IMR-90 (cell line): ENCODE measurements around the gene CTNNA2. TPM values are rescaled to one million over a fixed set of nuclear protein-coding genes. Genes with fewer than 3 reads are reported as not detected.

Source experiments
- ATAC-seq: fragments of 200-7000 bp; cut with Tn5 transposase; 2 replicates; pipeline ENCODE4 v1.9.1; 2020; ENCODE audit warnings: low read depth, mild to moderate bottlenecking, moderate library complexity
- BruUV-seq: library from RNA; stranded (reverse); fragments of 400-500 nt; replicated peaks from 2 replicates; lab custom pipeline; 2021; lab: Mats Ljungman, UMichigan
- CTCF ChIA-PET: fragments of 300-600 bp; formaldehyde crosslinking; extraction: SDS; loops from one replicate; lab custom pipeline; 2021; ENCODE audit warnings: antibody characterized with exemption; lab: Yijun Ruan, JAX
- POLR2A ChIA-PET: fragments of 300-600 bp; sonication (Branson Sonifier 250); formaldehyde crosslinking; loops from one replicate; lab custom pipeline; 2022; ENCODE audit warnings: antibody characterized with exemption; ENCODE audit not compliant: unreplicated experiment; lab: Charles Lee
- DNase-seq: peaks from one replicate; pipeline ENCODE4 v3.0.0; 2013
- H2AFZ ChIP-seq: replicated peaks from 2 replicates; pipeline ENCODE3; 2013; ENCODE audit warnings: low read length, mild to moderate bottlenecking; ENCODE audit not compliant: poor library complexity
- H2AK5ac ChIP-seq: 2 replicates; pipeline ENCODE4 v1.6.1; 2013; ENCODE audit warnings: low read depth, low read length, inconsistent platforms
- H2AK9ac ChIP-seq: replicated peaks from 2 replicates; pipeline ENCODE3; 2013; ENCODE audit warnings: mild to moderate bottlenecking, low read depth, low read length, moderate library complexity; ENCODE audit not compliant: poor library complexity
- H2BK120ac ChIP-seq: 2 replicates; pipeline ENCODE4 v1.6.1; 2013; ENCODE audit warnings: low read depth, low read length, inconsistent platforms
- H2BK15ac ChIP-seq: 3 replicates; pipeline ENCODE4 v1.6.1; 2013; ENCODE audit warnings: low read depth, low read length, inconsistent platforms
- H2BK20ac ChIP-seq: 2 replicates; pipeline ENCODE4 v1.6.1; 2013; ENCODE audit warnings: low read depth, mild to moderate bottlenecking, inconsistent platforms, low read length, moderate library complexity
- H2BK5ac ChIP-seq: 2 replicates; pipeline ENCODE4 v1.6.1; 2013; ENCODE audit warnings: mild to moderate bottlenecking, low read depth, low read length, inconsistent platforms; ENCODE audit not compliant: poor library complexity, severe bottlenecking
- H3K14ac ChIP-seq: replicated peaks from 2 replicates; pipeline ENCODE4 v1.6.1; 2013; ENCODE audit warnings: low read depth, low read length, inconsistent platforms
- H3K18ac ChIP-seq: 2 replicates; pipeline ENCODE4 v1.6.1; 2013; ENCODE audit warnings: low read depth, low read length, control low read depth
- H3K23ac ChIP-seq: 2 replicates; pipeline ENCODE4 v1.6.1; 2013; ENCODE audit warnings: low read depth, low read length, inconsistent platforms
- H3K27ac ChIP-seq: 2 replicates; pipeline ENCODE4 v1.5.1; 2013; ENCODE audit warnings: mild to moderate bottlenecking, control low read depth, low read length; ENCODE audit not compliant: insufficient read depth
- H3K27me3 ChIP-seq: 2 replicates; pipeline ENCODE4 v1.6.1; 2013; ENCODE audit warnings: low read length; ENCODE audit not compliant: control insufficient read depth, insufficient read depth
- H3K36me3 ChIP-seq: 2 replicates; pipeline ENCODE4 v1.6.1; 2013; ENCODE audit warnings: low read length, mixed read lengths; ENCODE audit not compliant: control insufficient read depth, insufficient read depth
- H3K4ac ChIP-seq: 2 replicates; pipeline ENCODE4 v1.6.1; 2013; ENCODE audit warnings: low read depth, low read length, inconsistent platforms
- H3K4me1 ChIP-seq: 2 replicates; pipeline ENCODE4 v1.6.1; 2013; ENCODE audit warnings: low read length, mixed read lengths; ENCODE audit not compliant: control insufficient read depth, insufficient read depth
- H3K4me2 ChIP-seq: 2 replicates; pipeline ENCODE4 v1.6.1; 2013; ENCODE audit warnings: low read depth, mild to moderate bottlenecking, control low read depth, low read length, moderate library complexity
- H3K4me3 ChIP-seq: 2 replicates; pipeline ENCODE4 v1.5.1; 2013; ENCODE audit warnings: low read depth, mild to moderate bottlenecking, control low read depth, low read length, moderate library complexity; ENCODE audit not compliant: insufficient read depth
- H3K56ac ChIP-seq: 2 replicates; pipeline ENCODE4 v1.6.1; 2013; ENCODE audit warnings: low read length, inconsistent platforms; ENCODE audit not compliant: insufficient read depth; ENCODE audit errors: extremely low read depth
- H3K79me1 ChIP-seq, 2 experiments: 2 replicates each; pipeline ENCODE4 v1.6.1; 2013; ENCODE audit warnings: low read length in 2 of 2, inconsistent platforms in 1 of 2, low read depth in 1 of 2
- H3K9ac ChIP-seq: 2 replicates; pipeline ENCODE4 v1.6.1; 2013; ENCODE audit warnings: low read depth, low read length, control low read depth
- H3K9me1 ChIP-seq: 2 replicates; pipeline ENCODE4 v1.6.1; 2013; ENCODE audit warnings: low read length, inconsistent platforms; ENCODE audit not compliant: insufficient read depth
- H3K9me3 ChIP-seq: 2 replicates; pipeline ENCODE4 v1.6.1; 2013; ENCODE audit warnings: low read length; ENCODE audit not compliant: control insufficient read depth, insufficient read depth
- H4K20me1 ChIP-seq: 2 replicates; pipeline ENCODE4 v1.6.1; 2013; ENCODE audit warnings: low read length, inconsistent platforms; ENCODE audit not compliant: insufficient read depth
- H4K5ac ChIP-seq: 2 replicates; pipeline ENCODE4 v1.6.1; 2013; ENCODE audit warnings: mild to moderate bottlenecking, low read depth, low read length, control low read depth
- H4K8ac ChIP-seq, 2 experiments: 2 replicates each; pipeline ENCODE4 v1.6.1; 2013; ENCODE audit warnings: low read depth in 2 of 2, low read length in 2 of 2, control low read depth in 1 of 2, inconsistent platforms in 1 of 2
- H4K91ac ChIP-seq: 2 replicates; pipeline ENCODE4 v1.6.1; 2013; ENCODE audit warnings: low read depth, low read length, inconsistent platforms; ENCODE audit not compliant: insufficient read depth
- BHLHE40 ChIP-seq: fragments of 150-350 bp; IDR thresholded peaks from 2 replicates; pipeline ENCODE4 v1.6.1; 2016; ENCODE audit warnings: mild to moderate bottlenecking, low read depth, low read length
- CEBPB ChIP-seq: IDR thresholded peaks from 2 replicates; pipeline ENCODE4 v1.6.1; 2012; ENCODE audit warnings: low read depth, low read length, improper control_type of control experiment
- CHD1 ChIP-seq: IDR thresholded peaks from 2 replicates; pipeline ENCODE4 v1.6.1; 2012; ENCODE audit warnings: low read depth, low read length, improper control_type of control experiment
- ELK1 ChIP-seq: fragments of 150-350 bp; IDR thresholded peaks from 2 replicates; pipeline ENCODE4 v1.6.1; 2016; ENCODE audit warnings: low read depth, mild to moderate bottlenecking, low read length, moderate library complexity, borderline replicate concordance
- FOS ChIP-seq: fragments of 150-350 bp; IDR thresholded peaks from 2 replicates; pipeline ENCODE4 v1.6.1; 2016; ENCODE audit warnings: low read depth, low read length
- MAZ ChIP-seq: IDR thresholded peaks from 2 replicates; pipeline ENCODE4 v1.6.1; 2012; ENCODE audit warnings: low read depth, mild to moderate bottlenecking, low read length, improper control_type of control experiment, moderate library complexity, borderline replicate concordance
- MXI1 ChIP-seq: IDR thresholded peaks from 2 replicates; pipeline ENCODE4 v1.6.1; 2012; ENCODE audit warnings: low read depth, mild to moderate bottlenecking, low read length, moderate library complexity, borderline replicate concordance
- NFE2L2 ChIP-seq: fragments of 150-350 bp; IDR thresholded peaks from 2 replicates; pipeline ENCODE4 v1.6.1; 2016; ENCODE audit warnings: low read depth, mild to moderate bottlenecking, low read length
- POLR2A ChIP-seq: IDR thresholded peaks from 2 replicates; pipeline ENCODE4 v1.6.1; 2012; ENCODE audit warnings: mild to moderate bottlenecking, low read depth, low read length
- RAD21 ChIP-seq: IDR thresholded peaks from 2 replicates; pipeline ENCODE4 v1.6.1; 2012; ENCODE audit warnings: low read length, improper control_type of control experiment
- RCOR1 ChIP-seq: IDR thresholded peaks from 2 replicates; pipeline ENCODE4 v1.6.1; 2012; ENCODE audit warnings: mild to moderate bottlenecking, low read length, improper control_type of control experiment; ENCODE audit not compliant: insufficient replicate concordance
- SMC3 ChIP-seq: fragments of 150-350 bp; IDR thresholded peaks from 2 replicates; pipeline ENCODE4 v1.6.1; 2016; ENCODE audit warnings: low read depth, mild to moderate bottlenecking, antibody characterized with exemption, low read length, moderate library complexity
- USF2 ChIP-seq: fragments of 150-350 bp; IDR thresholded peaks from 2 replicates; pipeline ENCODE4 v1.6.1; 2017; ENCODE audit warnings: mild to moderate bottlenecking, antibody characterized with exemption, low read length, low read depth
- WGBS, 2 experiments: methylation state at CpG; one replicate each; pipeline versions ENCODE4 v1.1.5 to v1.1.7; 2013; ENCODE audit warnings: missing lambda C conversion rate in 2 of 2; ENCODE audit not compliant: insufficient read length in 1 of 2; ENCODE audit errors: extremely low coverage in 2 of 2; 5-methylcytosine and 5-hydroxymethylcytosine counted together
- dilution Hi-C: fragments of 300-500 bp; cut with HindIII; formaldehyde crosslinking; loops from one replicate; pipeline ENCODE4 v1.14.3; 2018; ENCODE audit warnings: low sequenced_read_pairs; ENCODE audit not compliant: unreplicated experiment
- in situ Hi-C: fragments of 300-500 bp; cut with MboI; formaldehyde crosslinking; loops from 3 replicates; pipeline ENCODE4 v1.14.3; 2019; ENCODE audit warnings: low sequenced_read_pairs, inconsistent platforms, mixed read lengths
- intact Hi-C: fragments of 100-400 bp; cut with micrococcal nuclease; formaldehyde crosslinking; loops from 2 replicates; pipeline ENCODE4 v1.10.0; 2022
- polyA plus RNA-seq, 3 experiments: library from polyadenylated mRNA; depleted of rRNA; stranded (reverse); fragments of >200 nt; gene quantifications; 2 replicates each; pipeline ENCODE4 v1.2.3, GENCODE V29; 2012; ENCODE audit warnings: low replicate concordance in 1 of 3
- total RNA-seq: library from RNA; depleted of rRNA; stranded (reverse); fragments of >200 nt; gene quantifications from 2 replicates; pipeline ENCODE4 v1.2.3, GENCODE V29; 2012
- TF ChIP-seq, protein P1 (sequence below): conservative IDR thresholded peaks from 2 replicates; pipeline ENCODE4 v1.5.1; 2012; ENCODE audit warnings: mild to moderate bottlenecking, low read depth, low read length, improper control_type of control experiment

Gene CTNNA2
- total and polyA plus RNA-seq, 2 of the 4 experiments (the other 2 are of a cell fraction), result not detected

GRCh38 chr2:79578952-79579351 lies 66.1 kb downstream of the CTNNA2 start:
- Histone ChIP-seq H2AFZ (no peak overlapping the region), H2BK120ac (no peak overlapping the region), H3K9me1 (no peaks in the 10 kb centered on the region), H3K9ac (no peak overlapping the region), H3K14ac (no peak overlapping the region), H2BK20ac (no peak overlapping the region), H2BK5ac (no peak overlapping the region), H3K23ac (no peak overlapping the region), H3K27me3 (no peaks in the 10 kb centered on the region), H3K27ac (no peak overlapping the region), H4K8ac (no peak overlapping the region), H3K36me3 (no peaks in the 10 kb centered on the region), H3K4me3 (no peak overlapping the region), H3K56ac (no peak overlapping the region), H4K20me1 (no peaks in the 10 kb centered on the region), H4K91ac (no peak overlapping the region), H3K4me1 (no peaks in the 10 kb centered on the region), H3K9me3 (0 out of 2 replicates have a peak, but pooled peaks cover 1% of the 10 kb centered on the region), H2AK9ac (no peak overlapping the region), H2AK5ac (no peak overlapping the region), H2BK15ac (no peak overlapping the region), H3K18ac (no peak overlapping the region), H3K4ac (no peak overlapping the region), H4K5ac (no peak overlapping the region), H3K79me1 (no peaks in the 10 kb centered on the region), H3K4me2 (no peak overlapping the region)
- BruUV-seq, result no TSS peak
- dilution Hi-C loops, result no loop called here
- CTCF ChIA-PET, result no interaction called here
- POLR2A ChIA-PET, result no interaction called here
- TF ChIP-seq FOS, result no peak
- TF ChIP-seq MXI1, result no peak
- no peak for TF ChIP-seq MAZ
- no peak for TF ChIP-seq CHD1
- no peak for TF ChIP-seq POLR2A
- TF ChIP-seq RCOR1, result no peak
- TF ChIP-seq RAD21, result no peak
- no peak for TF ChIP-seq ELK1
- TF ChIP-seq NFE2L2, result no peak
- TF ChIP-seq BHLHE40, result no peak
- TF ChIP-seq USF2, result no peak
- TF ChIP-seq CEBPB, result no peak
- TF ChIP-seq, protein P1, sequence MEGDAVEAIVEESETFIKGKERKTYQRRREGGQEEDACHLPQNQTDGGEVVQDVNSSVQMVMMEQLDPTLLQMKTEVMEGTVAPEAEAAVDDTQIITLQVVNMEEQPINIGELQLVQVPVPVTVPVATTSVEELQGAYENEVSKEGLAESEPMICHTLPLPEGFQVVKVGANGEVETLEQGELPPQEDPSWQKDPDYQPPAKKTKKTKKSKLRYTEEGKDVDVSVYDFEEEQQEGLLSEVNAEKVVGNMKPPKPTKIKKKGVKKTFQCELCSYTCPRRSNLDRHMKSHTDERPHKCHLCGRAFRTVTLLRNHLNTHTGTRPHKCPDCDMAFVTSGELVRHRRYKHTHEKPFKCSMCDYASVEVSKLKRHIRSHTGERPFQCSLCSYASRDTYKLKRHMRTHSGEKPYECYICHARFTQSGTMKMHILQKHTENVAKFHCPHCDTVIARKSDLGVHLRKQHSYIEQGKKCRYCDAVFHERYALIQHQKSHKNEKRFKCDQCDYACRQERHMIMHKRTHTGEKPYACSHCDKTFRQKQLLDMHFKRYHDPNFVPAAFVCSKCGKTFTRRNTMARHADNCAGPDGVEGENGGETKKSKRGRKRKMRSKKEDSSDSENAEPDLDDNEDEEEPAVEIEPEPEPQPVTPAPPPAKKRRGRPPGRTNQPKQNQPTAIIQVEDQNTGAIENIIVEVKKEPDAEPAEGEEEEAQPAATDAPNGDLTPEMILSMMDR, result no peak
- TF ChIP-seq SMC3, result no peak
- WGBS, 2 experiments, result no CpG with 5 or more reads among the region's 1 CpG
- intact Hi-C loops, result no loop called here
- no peak for ATAC-seq
- DNase-seq, result no peak
- in situ Hi-C loops, result no loop called here
